NCI-H1694 treated with DMSO at 0.1 percent for 48 hours (cell line): ENCODE data around the gene ADH5.
"Not testable (repeated sequence)": the region's sequence is repeated elsewhere in the genome, so short reads cannot be mapped to it uniquely, and the experiment has no call there.

Experiments
- DNase-seq: peaks from one replicate; lab custom pipeline; 2025; lab: John Stamatoyannopoulos, UW

Gene ADH5

DNA sequence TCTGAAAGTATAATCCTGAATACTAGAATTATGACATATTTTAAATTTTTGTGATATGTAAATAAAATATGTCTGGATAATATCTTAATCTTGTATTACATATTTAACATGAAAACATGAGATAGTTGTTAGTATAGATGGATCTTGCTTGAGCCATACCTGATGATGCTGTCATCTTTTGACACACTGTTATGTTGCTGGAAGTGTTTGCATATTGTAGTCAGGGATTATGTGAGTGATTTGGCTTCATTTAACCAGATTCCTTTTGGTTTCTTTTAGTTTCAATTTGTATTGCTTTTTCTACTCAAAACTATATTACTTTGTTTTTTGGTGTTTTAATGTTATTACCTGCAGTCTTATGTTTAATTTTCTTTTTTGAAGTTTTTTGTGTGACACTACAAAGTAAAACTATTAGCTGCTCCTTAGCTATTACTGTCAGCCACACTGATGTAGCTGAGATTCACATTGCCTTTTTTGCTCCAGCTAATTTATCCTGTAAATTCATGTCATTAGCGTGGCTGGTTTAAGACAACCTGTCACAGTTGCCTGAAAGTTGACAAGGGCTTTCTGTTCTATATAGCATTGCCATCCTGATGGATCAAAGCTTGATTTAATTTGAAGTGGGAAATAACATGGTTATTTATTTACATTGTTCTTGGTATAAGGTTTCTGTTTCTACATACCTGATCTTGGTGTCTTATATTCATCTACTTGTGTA lies 59.4 kb downstream of the ADH5 start:
- DNase-seq, result no peak

- no peak for DNase-seq
Observed at GRCh38 chr4:99028187-99028586, 60.4 kb downstream of the ADH5 start.

GRCh38 chr4:99027304-99027703 lies 61.3 kb downstream of the ADH5 start:
- DNase-seq, result no peak

- no peak for DNase-seq
Observed at GRCh38 chr4:99025506-99025905, 63.1 kb downstream of the ADH5 start.

DNA sequence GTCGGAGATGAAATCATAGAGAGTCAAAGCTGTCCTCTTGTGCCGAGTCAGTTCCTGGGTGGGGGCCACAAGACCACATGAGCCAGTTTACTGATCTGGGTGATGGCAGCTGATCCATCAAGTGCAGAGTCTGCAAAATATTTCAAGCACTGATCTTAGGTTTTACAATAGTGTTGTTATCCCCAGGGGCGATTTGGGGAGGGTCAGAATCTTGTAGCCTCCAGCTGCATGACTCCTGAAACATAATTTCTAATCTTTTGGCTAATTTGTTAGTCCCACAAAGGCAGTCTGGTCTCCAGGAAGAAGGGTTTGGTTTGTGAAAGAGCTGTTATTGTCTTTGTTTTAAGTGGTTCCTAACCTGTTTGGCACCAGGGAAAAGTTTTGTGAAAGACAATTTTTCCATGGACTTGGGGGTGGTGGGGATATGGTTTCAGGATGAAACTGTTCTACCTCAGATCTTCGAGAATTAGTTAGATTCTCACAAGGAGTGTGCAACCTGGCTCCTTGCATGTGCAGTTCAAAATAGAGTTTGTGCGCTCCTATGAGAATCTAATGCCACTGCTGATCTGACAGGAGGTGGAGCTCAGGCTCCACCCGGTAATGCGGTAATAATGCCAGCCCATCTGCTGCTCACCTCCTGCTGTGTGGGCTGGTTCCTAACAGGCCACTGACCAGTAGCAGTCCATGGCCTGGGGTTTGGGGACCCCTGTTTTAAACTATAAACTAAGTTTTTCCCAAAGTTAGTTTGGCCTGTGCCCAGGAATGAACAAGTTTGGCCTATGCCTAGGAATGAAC lies 63.9 kb downstream of the ADH5 start:
- no peak for DNase-seq

DNA sequence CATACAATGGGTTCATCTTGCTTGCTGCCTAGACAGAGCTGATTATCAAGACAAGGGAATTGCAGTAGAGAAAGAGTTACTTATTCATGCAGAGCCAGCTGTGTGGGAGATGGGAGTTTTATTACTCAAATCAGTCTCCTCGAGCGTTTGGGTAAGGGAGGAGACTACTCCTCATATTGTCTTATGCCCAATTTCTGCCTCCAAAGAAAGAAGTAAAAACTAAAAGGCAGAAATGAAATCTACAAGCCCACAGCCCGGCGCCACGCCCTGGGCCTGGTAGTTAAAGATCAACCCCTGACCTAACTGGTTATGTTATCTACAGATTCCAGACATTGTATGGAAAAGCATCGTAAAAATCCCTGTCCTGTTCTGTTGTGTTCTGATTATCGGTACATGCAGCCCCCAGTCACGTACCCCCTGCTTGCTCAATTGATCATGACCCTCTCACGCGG lies 64.8 kb downstream of the ADH5 start:
- DNase-seq, result not testable (repeated sequence)

- no peak for DNase-seq
Observed at GRCh38 chr4:99022566-99022965, 66.0 kb downstream of the ADH5 start.

DNA sequence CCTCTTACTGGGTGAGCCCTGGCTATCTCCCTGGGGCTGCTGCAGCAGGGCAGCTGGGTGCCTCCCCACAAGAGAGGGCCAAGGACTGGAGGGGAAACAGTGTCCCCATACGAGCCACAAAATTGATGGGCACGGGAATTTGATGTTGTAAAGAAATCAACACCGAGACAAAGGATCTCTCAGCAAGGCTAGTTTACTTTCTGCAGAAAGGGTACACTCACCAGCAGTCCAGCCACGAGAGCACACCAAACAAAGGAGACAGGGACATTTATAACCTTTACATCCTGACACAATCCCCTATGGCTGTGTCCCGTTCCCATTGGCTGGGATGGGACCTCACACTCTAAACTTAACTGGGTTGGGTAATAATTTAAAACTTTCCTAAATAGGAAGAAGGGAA lies 67.2 kb downstream of the ADH5 start:
- DNase-seq, result no peak
